Measurements from ENCODE around the gene MAGI2.

The MAGI2 gene

GRCh38 chr7:78736548-78736947 is 716.9 kb downstream of the MAGI2 start:
- no peak for DNase-seq (ENCODE audit: low read depth in 2 of 2)

- DNase-seq (ENCODE audit: low read depth in 2 of 2) = no peak
These were observed 718.8 kb downstream of the MAGI2 start for GRCh38 chr7:78734626-78735025.

- DNase-seq (ENCODE audit: low read depth in 2 of 2) = no peak
These were observed 733.4 kb downstream of the MAGI2 start for GRCh38 chr7:78720066-78720465.

- no peak for DNase-seq (ENCODE audit: low read depth in 2 of 2)
These were observed 735.3 kb downstream of the MAGI2 start for GRCh38 chr7:78718212-78718611.

- DNase-seq (ENCODE audit: low read depth in 2 of 2) = no peak
These were observed 736.6 kb downstream of the MAGI2 start for GRCh38 chr7:78716876-78717275.

GRCh38 chr7:78714356-78714755 is 739.1 kb downstream of the MAGI2 start:
- DNase-seq (ENCODE audit: low read depth in 2 of 2) = no peak

GRCh38 chr7:78712111-78712510 is 741.4 kb downstream of the MAGI2 start:
- DNase-seq (ENCODE audit: low read depth in 2 of 2) = no peak

- no peak for DNase-seq (ENCODE audit: low read depth in 2 of 2)
These were observed 743.8 kb downstream of the MAGI2 start for GRCh38 chr7:78709658-78710057.

GRCh38 chr7:78704504-78704903 is 749.0 kb downstream of the MAGI2 start:
- no peak for DNase-seq (ENCODE audit: low read depth in 2 of 2)

GRCh38 chr7:78703391-78703790 is 750.1 kb downstream of the MAGI2 start:
- no peak for DNase-seq (ENCODE audit: low read depth in 2 of 2)

GRCh38 chr7:78702770-78703169 is 750.7 kb downstream of the MAGI2 start:
- no peak for DNase-seq (ENCODE audit: low read depth in 2 of 2)

- no peak for DNase-seq (ENCODE audit: low read depth in 2 of 2)
These were observed 757.6 kb downstream of the MAGI2 start for GRCh38 chr7:78695826-78696225.

GRCh38 chr7:78691584-78691983 is 761.9 kb downstream of the MAGI2 start:
- no peak for DNase-seq (ENCODE audit: low read depth in 2 of 2)

GRCh38 chr7:78690174-78690573 is 763.3 kb downstream of the MAGI2 start:
- no peak for DNase-seq (ENCODE audit: low read depth in 2 of 2)

- no peak for DNase-seq (ENCODE audit: low read depth in 2 of 2)
These were observed 765.1 kb downstream of the MAGI2 start for GRCh38 chr7:78688376-78688775.

GRCh38 chr7:78686189-78686588 is 767.3 kb downstream of the MAGI2 start:
- DNase-seq (ENCODE audit: low read depth in 2 of 2) = no peak

- DNase-seq (ENCODE audit: low read depth in 2 of 2) = no peak
These were observed 769.3 kb downstream of the MAGI2 start for GRCh38 chr7:78684201-78684600.

GRCh38 chr7:78683566-78683965 is 769.9 kb downstream of the MAGI2 start:
- DNase-seq (ENCODE audit: low read depth in 2 of 2) = no peak

- no peak for DNase-seq (ENCODE audit: low read depth in 2 of 2)
These were observed 774.2 kb downstream of the MAGI2 start for GRCh38 chr7:78679112-78679876.

- DNase-seq (ENCODE audit: low read depth in 2 of 2) = no peak
These were observed 776.1 kb downstream of the MAGI2 start for GRCh38 chr7:78677391-78677790.

- DNase-seq (ENCODE audit: low read depth in 2 of 2) = no peak
These were observed 778.0 kb downstream of the MAGI2 start for GRCh38 chr7:78675511-78675910.

- no peak for DNase-seq (ENCODE audit: low read depth in 2 of 2)
These were observed 780.2 kb downstream of the MAGI2 start for GRCh38 chr7:78673272-78673671.

GRCh38 chr7:78662939-78663338 is 790.5 kb downstream of the MAGI2 start:
- DNase-seq (ENCODE audit: low read depth in 2 of 2) = no peak

- no peak for DNase-seq (ENCODE audit: low read depth in 2 of 2)
These were observed 803.5 kb downstream of the MAGI2 start for GRCh38 chr7:78649976-78650375.

All from stimulated activated CD4-positive, alpha-beta T cell treated with anti-CD3 and anti-CD28 coated beads, Interleukin-15, amount 100 ng/mL, for 48 hours (primary cell).